ENCODE data around the gene SBK2. TPM values are rescaled to one million over a fixed set of nuclear protein-coding genes. Genes with fewer than 3 reads are reported as not detected.
A peak's percentile ranks its signal among the peaks of the same experiment; 100 is the strongest.

SBK2 gene
- total and polyA plus RNA-seq, 2 experiments from 2014 or later, result 1.1 to 2.0 TPM

DNA sequence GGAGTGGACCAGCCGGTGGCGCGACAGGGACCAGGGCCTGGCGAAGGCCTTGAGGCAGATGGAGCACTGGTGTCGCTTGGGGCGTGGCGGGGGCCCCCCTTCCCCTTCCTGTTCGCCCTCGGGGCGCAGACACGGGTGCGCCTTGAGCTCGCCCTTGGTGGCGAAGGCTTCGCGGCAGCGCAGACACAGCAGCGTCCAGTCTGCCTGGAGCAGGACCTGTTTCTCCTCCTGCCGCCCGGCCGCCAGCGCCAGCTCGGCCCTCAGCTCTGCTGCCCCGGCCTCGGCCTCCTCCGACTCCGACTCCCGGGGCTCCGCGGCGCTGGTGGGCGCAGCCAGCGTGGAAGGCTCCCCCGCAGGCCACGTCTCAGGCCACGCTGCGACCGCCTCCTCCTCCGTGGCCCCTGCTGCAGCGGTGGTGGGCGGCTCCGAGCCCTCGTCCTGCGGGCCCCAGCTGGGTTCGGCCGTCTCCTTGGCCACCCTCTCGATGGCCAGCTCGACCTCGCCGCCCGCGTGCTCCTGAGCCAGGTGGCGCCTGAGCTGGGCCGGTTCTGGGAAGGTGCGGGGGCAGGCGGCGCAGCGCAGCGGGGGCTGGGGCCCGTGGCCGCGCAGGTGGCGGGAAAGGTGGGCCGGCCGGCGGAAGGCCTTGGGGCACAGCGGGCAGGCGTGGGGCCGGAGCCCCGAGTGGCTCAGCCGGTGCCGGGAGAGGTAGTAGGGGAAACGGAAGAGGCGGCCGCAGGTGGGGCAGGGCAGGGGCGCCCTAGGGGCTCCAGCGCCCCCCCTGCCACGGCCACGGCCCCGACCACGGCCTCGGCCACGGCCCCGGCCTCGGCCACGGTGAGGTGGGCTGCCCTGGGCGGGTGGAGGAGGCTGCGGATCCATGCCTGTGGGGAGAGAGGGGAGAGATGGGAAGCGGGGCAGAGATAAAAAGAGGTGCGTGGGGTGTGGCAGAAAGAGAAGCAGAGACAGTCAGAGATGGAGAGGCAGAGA is 42.1 kb upstream of the SBK2 start:
- Mint-ChIP-seq H3K27me3 (ENCODE audit: insufficient read depth, low read depth, poor library complexity) (peaks cover 12% of the 10 kb centered on the region), H3K4me1 (peaks cover 9% of the 10 kb centered on the region), H3K36me3 (ENCODE audit: low read depth) (peaks cover 25% of the 10 kb centered on the region), H3K9me3 (no peaks in the 10 kb centered on the region), H3K27ac (0 out of 2 replicates have a peak overlapping the region, but pooled peaks have one; percentile 74), H3K4me3 (peak overlapping the region; percentile 87)
- Histone ChIP-seq H3K79me2 (replicated peaks; ENCODE audit: insufficient read depth) (peaks cover 13% of the 10 kb centered on the region; the same call in 1 of the 2 replicates), H2AFZ (no peak overlapping the region), H3K27me3 (ENCODE audit: insufficient read depth) (no peaks in the 10 kb centered on the region), H3F3A (replicated peaks; ENCODE audit: low read depth) (peaks cover 14% of the 10 kb centered on the region), H3K9me2 (ENCODE audit: insufficient read depth) (no peaks in the 10 kb centered on the region), H3K4me1 (ENCODE audit: insufficient read depth) (no peaks in the 10 kb centered on the region), H3K4me2 (peak overlapping the region; percentile 89), H3K4me3 (peak overlapping the region; percentile 93), H3K36me3 (ENCODE audit: insufficient read depth) (no peaks in the 10 kb centered on the region; the same call in none of the 2 replicates), H4K20me1 (replicated peaks; ENCODE audit: insufficient read depth) (no peaks in the 10 kb centered on the region; the same call in 1 of the 2 replicates), H3K27ac (ENCODE audit: low read depth) (peak overlapping the region; percentile 55; the same call in 1 of the 2 replicates)
- TF ChIP-seq, protein P1, sequence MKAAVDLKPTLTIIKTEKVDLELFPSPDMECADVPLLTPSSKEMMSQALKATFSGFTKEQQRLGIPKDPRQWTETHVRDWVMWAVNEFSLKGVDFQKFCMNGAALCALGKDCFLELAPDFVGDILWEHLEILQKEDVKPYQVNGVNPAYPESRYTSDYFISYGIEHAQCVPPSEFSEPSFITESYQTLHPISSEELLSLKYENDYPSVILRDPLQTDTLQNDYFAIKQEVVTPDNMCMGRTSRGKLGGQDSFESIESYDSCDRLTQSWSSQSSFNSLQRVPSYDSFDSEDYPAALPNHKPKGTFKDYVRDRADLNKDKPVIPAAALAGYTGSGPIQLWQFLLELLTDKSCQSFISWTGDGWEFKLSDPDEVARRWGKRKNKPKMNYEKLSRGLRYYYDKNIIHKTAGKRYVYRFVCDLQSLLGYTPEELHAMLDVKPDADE (IDR thresholded peaks at IDR 0.05), result no peak
- TF ChIP-seq EZH2 (IDR thresholded peaks at IDR 0.05; ENCODE audit: low read depth, unreplicated experiment) (no peak), ZNF114 (CRISPR knock-in tag; IDR thresholded peaks at IDR 0.05) (no peak), CREB1 (CRISPR knock-in tag; IDR thresholded peaks at IDR 0.05; ENCODE audit: low read depth) (no peak), STAT1 (IDR thresholded peaks at IDR 0.05; ENCODE audit: unreplicated experiment) (no peak), EZH2phosphoT487 (IDR thresholded peaks at IDR 0.05; ENCODE audit: unreplicated experiment) (no peak), ZNF331 (CRISPR knock-in tag; IDR thresholded peaks at IDR 0.05; ENCODE audit: low read depth) (no peak)
- TF ChIP-seq, protein P2, sequence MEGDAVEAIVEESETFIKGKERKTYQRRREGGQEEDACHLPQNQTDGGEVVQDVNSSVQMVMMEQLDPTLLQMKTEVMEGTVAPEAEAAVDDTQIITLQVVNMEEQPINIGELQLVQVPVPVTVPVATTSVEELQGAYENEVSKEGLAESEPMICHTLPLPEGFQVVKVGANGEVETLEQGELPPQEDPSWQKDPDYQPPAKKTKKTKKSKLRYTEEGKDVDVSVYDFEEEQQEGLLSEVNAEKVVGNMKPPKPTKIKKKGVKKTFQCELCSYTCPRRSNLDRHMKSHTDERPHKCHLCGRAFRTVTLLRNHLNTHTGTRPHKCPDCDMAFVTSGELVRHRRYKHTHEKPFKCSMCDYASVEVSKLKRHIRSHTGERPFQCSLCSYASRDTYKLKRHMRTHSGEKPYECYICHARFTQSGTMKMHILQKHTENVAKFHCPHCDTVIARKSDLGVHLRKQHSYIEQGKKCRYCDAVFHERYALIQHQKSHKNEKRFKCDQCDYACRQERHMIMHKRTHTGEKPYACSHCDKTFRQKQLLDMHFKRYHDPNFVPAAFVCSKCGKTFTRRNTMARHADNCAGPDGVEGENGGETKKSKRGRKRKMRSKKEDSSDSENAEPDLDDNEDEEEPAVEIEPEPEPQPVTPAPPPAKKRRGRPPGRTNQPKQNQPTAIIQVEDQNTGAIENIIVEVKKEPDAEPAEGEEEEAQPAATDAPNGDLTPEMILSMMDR (conservative IDR thresholded peaks at IDR 0.05; ENCODE audit: low read depth in 2 of 2), result no peak
- TF ChIP-seq, protein P3, sequence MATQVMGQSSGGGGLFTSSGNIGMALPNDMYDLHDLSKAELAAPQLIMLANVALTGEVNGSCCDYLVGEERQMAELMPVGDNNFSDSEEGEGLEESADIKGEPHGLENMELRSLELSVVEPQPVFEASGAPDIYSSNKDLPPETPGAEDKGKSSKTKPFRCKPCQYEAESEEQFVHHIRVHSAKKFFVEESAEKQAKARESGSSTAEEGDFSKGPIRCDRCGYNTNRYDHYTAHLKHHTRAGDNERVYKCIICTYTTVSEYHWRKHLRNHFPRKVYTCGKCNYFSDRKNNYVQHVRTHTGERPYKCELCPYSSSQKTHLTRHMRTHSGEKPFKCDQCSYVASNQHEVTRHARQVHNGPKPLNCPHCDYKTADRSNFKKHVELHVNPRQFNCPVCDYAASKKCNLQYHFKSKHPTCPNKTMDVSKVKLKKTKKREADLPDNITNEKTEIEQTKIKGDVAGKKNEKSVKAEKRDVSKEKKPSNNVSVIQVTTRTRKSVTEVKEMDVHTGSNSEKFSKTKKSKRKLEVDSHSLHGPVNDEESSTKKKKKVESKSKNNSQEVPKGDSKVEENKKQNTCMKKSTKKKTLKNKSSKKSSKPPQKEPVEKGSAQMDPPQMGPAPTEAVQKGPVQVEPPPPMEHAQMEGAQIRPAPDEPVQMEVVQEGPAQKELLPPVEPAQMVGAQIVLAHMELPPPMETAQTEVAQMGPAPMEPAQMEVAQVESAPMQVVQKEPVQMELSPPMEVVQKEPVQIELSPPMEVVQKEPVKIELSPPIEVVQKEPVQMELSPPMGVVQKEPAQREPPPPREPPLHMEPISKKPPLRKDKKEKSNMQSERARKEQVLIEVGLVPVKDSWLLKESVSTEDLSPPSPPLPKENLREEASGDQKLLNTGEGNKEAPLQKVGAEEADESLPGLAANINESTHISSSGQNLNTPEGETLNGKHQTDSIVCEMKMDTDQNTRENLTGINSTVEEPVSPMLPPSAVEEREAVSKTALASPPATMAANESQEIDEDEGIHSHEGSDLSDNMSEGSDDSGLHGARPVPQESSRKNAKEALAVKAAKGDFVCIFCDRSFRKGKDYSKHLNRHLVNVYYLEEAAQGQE (IDR thresholded peaks at IDR 0.05; ENCODE audit: unreplicated experiment), result no peak
- no peak for ATAC-seq
- no peak for DNase-seq (ENCODE audit: low spot score)
